Measurements from ENCODE around the gene PLEKHA8.

Gene PLEKHA8

GRCh38 chr7:30001998-30002397, 26.2 kb upstream of the PLEKHA8 start:
- Histone ChIP-seq H3K4me3 (ENCODE audit: low read length) (no peak overlapping the region), H2AFZ (ENCODE audit: low read length) (no peak overlapping the region), H3F3A (ENCODE audit: insufficient read depth, low read length) (no peaks in the 10 kb centered on the region), H3K9ac (ENCODE audit: low read length) (no peak overlapping the region), H3K79me2 (ENCODE audit: low read length) (no peaks in the 10 kb centered on the region), H3K27me3 (replicated peaks; ENCODE audit: insufficient read depth, low read length) (no peaks in the 10 kb centered on the region), H3K9me3 (replicated peaks; ENCODE audit: insufficient read depth, low read length) (no peaks in the 10 kb centered on the region), H3K36me3 (replicated peaks; ENCODE audit: insufficient read depth, low read length) (no peaks in the 10 kb centered on the region), H3K9me2 (replicated peaks; ENCODE audit: insufficient read depth, low read length) (no peaks in the 10 kb centered on the region), H3K4me1 (ENCODE audit: low read length) (no peaks in the 10 kb centered on the region), H3K27ac (ENCODE audit: low read length) (no peak overlapping the region), H4K20me1 (ENCODE audit: insufficient read depth, low read length) (no peaks in the 10 kb centered on the region), H3K4me2 (ENCODE audit: low read depth, low read length) (no peak overlapping the region)
- DNase-seq, result no peak
- TF ChIP-seq EZH2phosphoT487 (IDR thresholded peaks at IDR 0.05; ENCODE audit: low read length), result no peak
- TF ChIP-seq, protein P1, sequence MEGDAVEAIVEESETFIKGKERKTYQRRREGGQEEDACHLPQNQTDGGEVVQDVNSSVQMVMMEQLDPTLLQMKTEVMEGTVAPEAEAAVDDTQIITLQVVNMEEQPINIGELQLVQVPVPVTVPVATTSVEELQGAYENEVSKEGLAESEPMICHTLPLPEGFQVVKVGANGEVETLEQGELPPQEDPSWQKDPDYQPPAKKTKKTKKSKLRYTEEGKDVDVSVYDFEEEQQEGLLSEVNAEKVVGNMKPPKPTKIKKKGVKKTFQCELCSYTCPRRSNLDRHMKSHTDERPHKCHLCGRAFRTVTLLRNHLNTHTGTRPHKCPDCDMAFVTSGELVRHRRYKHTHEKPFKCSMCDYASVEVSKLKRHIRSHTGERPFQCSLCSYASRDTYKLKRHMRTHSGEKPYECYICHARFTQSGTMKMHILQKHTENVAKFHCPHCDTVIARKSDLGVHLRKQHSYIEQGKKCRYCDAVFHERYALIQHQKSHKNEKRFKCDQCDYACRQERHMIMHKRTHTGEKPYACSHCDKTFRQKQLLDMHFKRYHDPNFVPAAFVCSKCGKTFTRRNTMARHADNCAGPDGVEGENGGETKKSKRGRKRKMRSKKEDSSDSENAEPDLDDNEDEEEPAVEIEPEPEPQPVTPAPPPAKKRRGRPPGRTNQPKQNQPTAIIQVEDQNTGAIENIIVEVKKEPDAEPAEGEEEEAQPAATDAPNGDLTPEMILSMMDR (IDR thresholded peaks at IDR 0.05; ENCODE audit: low read length), result no peak
- TF ChIP-seq EZH2 (optimal IDR thresholded peaks at IDR 0.05; ENCODE audit: low read depth, low read length), result no peak

GRCh38 chr7:30003098-30003497, 25.1 kb upstream of the PLEKHA8 start:
- no peak for TF ChIP-seq EZH2 (optimal IDR thresholded peaks at IDR 0.05; ENCODE audit: low read depth, low read length)
- no peak for TF ChIP-seq EZH2phosphoT487 (IDR thresholded peaks at IDR 0.05; ENCODE audit: low read length)
- TF ChIP-seq, protein P1 (IDR thresholded peaks at IDR 0.05; ENCODE audit: low read length), result no peak
- H3K36me3 ChIP-seq (replicated peaks; ENCODE audit: insufficient read depth, low read length), result no peaks in the 10 kb centered on the region
- no peaks in the 10 kb centered on the region for H3K9me2 ChIP-seq (replicated peaks; ENCODE audit: insufficient read depth, low read length)
- no peaks in the 10 kb centered on the region for H3K79me2 ChIP-seq (ENCODE audit: low read length)
- no peaks in the 10 kb centered on the region for H3K4me1 ChIP-seq (ENCODE audit: low read length)
- no peak overlapping the region for H3K4me3 ChIP-seq (ENCODE audit: low read length)
- H3F3A ChIP-seq (ENCODE audit: insufficient read depth, low read length), result no peaks in the 10 kb centered on the region
- H4K20me1 ChIP-seq (ENCODE audit: insufficient read depth, low read length), result no peaks in the 10 kb centered on the region
- DNase-seq, result no peak
- H3K27ac ChIP-seq (ENCODE audit: low read length), result no peak overlapping the region
- H3K9me3 ChIP-seq (replicated peaks; ENCODE audit: insufficient read depth, low read length), result no peaks in the 10 kb centered on the region
- no peaks in the 10 kb centered on the region for H3K27me3 ChIP-seq (replicated peaks; ENCODE audit: insufficient read depth, low read length)
- no peak overlapping the region for H3K4me2 ChIP-seq (ENCODE audit: low read depth, low read length)
- H2AFZ ChIP-seq (ENCODE audit: low read length), result no peak overlapping the region
- no peak overlapping the region for H3K9ac ChIP-seq (ENCODE audit: low read length)

- no peak overlapping the region for H3K27ac ChIP-seq (ENCODE audit: low read length)
- no peaks in the 10 kb centered on the region for H3K9me3 ChIP-seq (replicated peaks; ENCODE audit: insufficient read depth, low read length)
- TF ChIP-seq EZH2 (optimal IDR thresholded peaks at IDR 0.05; ENCODE audit: low read depth, low read length), result no peak
- no peaks in the 10 kb centered on the region for H3K36me3 ChIP-seq (replicated peaks; ENCODE audit: insufficient read depth, low read length)
- no peak overlapping the region for H3K9ac ChIP-seq (ENCODE audit: low read length)
- no peaks in the 10 kb centered on the region for H3K4me1 ChIP-seq (ENCODE audit: low read length)
- no peak overlapping the region for H3K4me2 ChIP-seq (ENCODE audit: low read depth, low read length)
- no peaks in the 10 kb centered on the region for H4K20me1 ChIP-seq (ENCODE audit: insufficient read depth, low read length)
- no peaks in the 10 kb centered on the region for H3K79me2 ChIP-seq (ENCODE audit: low read length)
- no peak overlapping the region for H2AFZ ChIP-seq (ENCODE audit: low read length)
- DNase-seq, result no peak
- no peak overlapping the region for H3K4me3 ChIP-seq (ENCODE audit: low read length)
- H3F3A ChIP-seq (ENCODE audit: insufficient read depth, low read length), result no peaks in the 10 kb centered on the region
- no peaks in the 10 kb centered on the region for H3K27me3 ChIP-seq (replicated peaks; ENCODE audit: insufficient read depth, low read length)
- no peaks in the 10 kb centered on the region for H3K9me2 ChIP-seq (replicated peaks; ENCODE audit: insufficient read depth, low read length)
Measured at GRCh38 chr7:30005464-30005863, 22.7 kb upstream of the PLEKHA8 start.

DNA sequence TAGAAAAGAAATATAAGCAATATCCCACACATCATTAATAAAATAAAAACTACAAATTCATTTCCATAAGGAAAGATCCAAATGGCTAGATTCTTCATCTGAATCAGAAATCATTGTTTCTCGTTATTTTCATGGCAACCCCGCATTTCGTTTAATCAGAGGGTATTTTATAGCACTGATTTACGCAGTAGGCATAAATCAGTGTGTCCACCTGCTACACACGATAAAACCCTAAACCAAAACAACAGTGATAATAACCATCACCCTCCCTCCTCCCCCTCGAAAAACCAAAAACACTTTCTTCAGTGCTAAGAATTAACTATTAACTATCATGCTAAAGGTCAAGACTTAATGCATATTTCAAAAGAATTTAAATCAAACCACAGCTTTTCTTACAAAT, 18.2 kb upstream of the PLEKHA8 start:
- H3K27me3 ChIP-seq (replicated peaks; ENCODE audit: insufficient read depth, low read length), result no peaks in the 10 kb centered on the region
- H4K20me1 ChIP-seq (ENCODE audit: insufficient read depth, low read length), result no peaks in the 10 kb centered on the region
- no peaks in the 10 kb centered on the region for H3K4me1 ChIP-seq (ENCODE audit: low read length)
- DNase-seq, result no peak
- H2AFZ ChIP-seq (ENCODE audit: low read length), result no peak overlapping the region
- no peak overlapping the region for H3K9ac ChIP-seq (ENCODE audit: low read length)
- no peaks in the 10 kb centered on the region for H3K9me3 ChIP-seq (replicated peaks; ENCODE audit: insufficient read depth, low read length)
- TF ChIP-seq EZH2 (optimal IDR thresholded peaks at IDR 0.05; ENCODE audit: low read depth, low read length) (no peak), EZH2phosphoT487 (IDR thresholded peaks at IDR 0.05; ENCODE audit: low read length) (no peak)
- TF ChIP-seq, protein P1 (IDR thresholded peaks at IDR 0.05; ENCODE audit: low read length), result no peak
- no peak overlapping the region for H3K4me3 ChIP-seq (ENCODE audit: low read length)
- no peaks in the 10 kb centered on the region for H3K9me2 ChIP-seq (replicated peaks; ENCODE audit: insufficient read depth, low read length)
- H3K79me2 ChIP-seq (ENCODE audit: low read length), result no peaks in the 10 kb centered on the region
- H3K36me3 ChIP-seq (replicated peaks; ENCODE audit: insufficient read depth, low read length), result no peaks in the 10 kb centered on the region; the same call in 1 of the 2 replicates
- no peaks in the 10 kb centered on the region for H3F3A ChIP-seq (ENCODE audit: insufficient read depth, low read length)
- no peak overlapping the region for H3K27ac ChIP-seq (ENCODE audit: low read length)
- no peak overlapping the region for H3K4me2 ChIP-seq (ENCODE audit: low read depth, low read length)
